HG03103 (cell line): Measurements from ENCODE around the gene DNMT1.
"Not testable (repeated sequence)": the region's sequence is repeated elsewhere in the genome, so short reads cannot be mapped to it uniquely, and the experiment has no call there.

Experiments used
- ATAC-seq: cut with Tn5 transposase; IDR thresholded peaks from one replicate; pipeline ENCODE4 v1.9.1; 2021; ENCODE audit warnings: low read depth; ENCODE audit not compliant: unreplicated experiment

Gene DNMT1

GRCh38 chr19:10194500-10195198, at the start of gene DNMT1:
Gene DNMT1, minus strand, starts transcription at chr19:10194953. Its CDS starts 54 bp downstream, at chr19:10194899.
- peak; percentile 80 for ATAC-seq

GRCh38 chr19:10243606-10244005, 48.9 kb upstream of the DNMT1 start:
- ATAC-seq, result no peak

GRCh38 chr19:10241826-10242449, 47.2 kb upstream of the DNMT1 start:
- ATAC-seq, result not testable (repeated sequence)

GRCh38 chr19:10238172-10238783, 43.5 kb upstream of the DNMT1 start:
- ATAC-seq, result no peak

GRCh38 chr19:10237702-10238101, 42.9 kb upstream of the DNMT1 start:
- ATAC-seq, result no peak

GRCh38 chr19:10235409-10235808, 40.7 kb upstream of the DNMT1 start:
- not testable (repeated sequence) for ATAC-seq

DNA sequence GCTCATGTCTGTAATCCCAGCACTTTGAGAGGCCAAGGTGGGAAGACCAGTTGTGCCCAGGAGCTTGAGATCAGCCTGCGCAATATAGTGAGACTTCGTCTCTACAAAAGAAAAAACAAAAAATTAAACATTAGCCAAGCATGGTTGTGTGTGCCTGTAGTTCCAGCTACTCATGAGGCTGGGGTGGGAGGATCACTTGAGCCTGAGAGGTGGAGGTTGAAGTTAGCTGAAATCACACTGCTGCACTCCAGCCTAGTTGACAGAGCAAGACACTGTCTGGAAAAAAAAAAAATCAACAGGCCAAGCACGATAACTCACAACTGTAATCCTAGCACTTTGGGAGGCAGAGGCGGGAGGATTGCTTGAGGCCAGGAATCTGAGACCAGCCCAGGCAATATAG, 40.2 kb upstream of the DNMT1 start:
- no peak for ATAC-seq

GRCh38 chr19:10233946-10234345, 39.2 kb upstream of the DNMT1 start:
- no peak for ATAC-seq

- no peak for ATAC-seq
These were observed 37.0 kb upstream of the DNMT1 start for GRCh38 chr19:10231612-10232228.

GRCh38 chr19:10230861-10231611, 36.3 kb upstream of the DNMT1 start, which contains the start of gene S1PR2:
Gene S1PR2, minus strand, starts transcription at chr19:10231331. Its CDS starts 6,426 bp downstream, at chr19:10224905.
- no peak for ATAC-seq

DNA sequence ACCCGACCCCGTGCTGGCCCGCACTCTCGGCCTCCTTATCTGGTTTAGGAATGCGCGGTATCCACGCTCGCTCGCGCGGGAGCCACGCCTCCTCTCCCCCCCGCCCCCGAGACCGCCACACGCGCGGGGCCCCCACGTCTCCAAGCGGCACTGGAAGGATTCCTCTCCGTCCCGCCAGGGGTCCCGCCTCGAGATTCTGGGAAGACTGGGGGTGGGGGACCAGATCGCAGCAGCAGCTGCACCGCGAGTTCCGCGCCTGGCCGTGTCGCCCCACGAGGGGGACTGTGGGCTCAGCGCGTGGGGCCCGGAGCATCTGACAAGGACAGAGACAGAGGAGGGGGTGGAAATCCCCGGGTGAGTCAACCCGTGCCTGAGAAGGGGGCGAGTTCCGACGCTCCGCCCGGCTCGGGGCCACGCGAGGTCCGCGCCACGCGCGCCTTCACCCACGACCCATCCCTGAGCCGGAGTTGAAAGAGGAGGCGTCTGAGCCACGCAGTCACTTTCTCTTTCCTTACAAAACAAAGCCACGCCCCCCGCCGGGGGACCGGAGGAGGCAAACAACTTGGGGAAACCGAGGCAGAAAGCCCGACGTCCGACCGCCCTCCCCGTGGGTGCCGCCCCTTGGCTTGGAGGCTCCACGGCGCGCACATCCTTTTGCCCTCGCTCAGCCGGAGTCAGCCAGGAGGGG, 35.6 kb upstream of the DNMT1 start:
- ATAC-seq, result no peak

DNA sequence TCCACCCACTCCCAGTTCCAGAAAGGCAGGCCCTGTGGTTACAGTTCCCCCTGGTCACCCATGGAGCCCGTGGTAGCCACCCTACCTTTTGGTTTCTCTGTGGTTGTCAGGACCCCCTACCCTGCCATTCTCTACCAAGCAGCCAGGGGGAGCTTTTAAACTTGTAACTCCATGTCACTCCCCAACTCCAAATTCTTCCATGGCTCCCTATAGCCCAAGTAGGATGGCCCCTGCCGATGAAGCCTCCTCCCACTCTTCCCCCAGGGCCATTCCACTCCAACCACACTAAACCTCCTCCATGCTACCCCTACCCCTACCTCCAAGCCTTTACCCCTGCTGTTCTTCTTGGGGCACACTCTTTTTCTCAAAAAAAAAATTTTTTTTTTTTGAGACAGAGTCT, 34.2 kb upstream of the DNMT1 start:
- ATAC-seq, result no peak

- no peak for ATAC-seq
These were observed 33.6 kb upstream of the DNMT1 start for GRCh38 chr19:10228393-10228792.

DNA sequence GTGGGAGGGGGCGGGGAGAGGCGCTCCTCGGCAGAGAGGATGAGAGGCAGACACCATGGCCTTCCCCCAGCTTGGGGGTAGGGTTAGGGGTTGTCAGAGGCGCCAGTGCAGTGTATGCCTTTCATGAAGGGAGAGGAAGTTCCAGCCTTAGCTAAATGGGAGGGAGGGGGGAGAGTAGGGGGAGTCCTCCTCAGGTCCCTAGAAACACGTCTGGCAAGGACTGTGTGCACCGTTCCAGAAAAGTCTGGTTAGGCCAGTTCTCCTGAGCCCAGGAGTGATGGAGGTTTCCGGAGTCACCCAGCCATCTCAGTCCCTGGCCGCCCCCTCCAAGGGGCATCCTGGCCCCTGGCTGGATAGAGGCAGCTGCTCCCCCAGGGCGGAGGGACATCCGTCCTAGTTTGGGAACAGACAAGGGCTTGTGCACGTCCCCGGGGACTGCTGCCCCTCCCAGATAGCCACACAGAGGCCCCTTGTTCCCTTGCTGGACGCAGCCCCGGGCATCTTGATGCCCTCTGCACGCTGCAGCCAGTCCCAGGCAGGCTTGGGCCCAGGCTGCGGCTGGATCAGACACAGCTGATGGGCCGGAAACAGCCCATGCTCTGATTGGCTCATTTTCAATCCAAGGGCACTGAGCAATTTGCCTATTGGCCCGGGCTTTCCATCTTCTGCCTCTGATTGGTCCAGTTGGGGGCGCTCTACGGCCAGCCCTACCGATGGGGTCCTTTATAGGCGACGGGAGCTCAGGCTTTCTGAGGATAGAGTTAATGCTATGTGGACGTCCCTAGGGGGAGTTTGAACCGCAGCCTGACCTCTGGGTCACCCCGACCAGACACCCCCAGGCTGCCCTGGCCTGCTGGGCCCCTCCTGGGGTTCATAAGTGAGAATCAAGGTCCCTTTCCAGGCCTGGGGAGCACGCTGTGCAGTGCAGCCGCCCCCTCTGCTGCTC, 32.5 kb upstream of the DNMT1 start:
- no peak for ATAC-seq

DNA sequence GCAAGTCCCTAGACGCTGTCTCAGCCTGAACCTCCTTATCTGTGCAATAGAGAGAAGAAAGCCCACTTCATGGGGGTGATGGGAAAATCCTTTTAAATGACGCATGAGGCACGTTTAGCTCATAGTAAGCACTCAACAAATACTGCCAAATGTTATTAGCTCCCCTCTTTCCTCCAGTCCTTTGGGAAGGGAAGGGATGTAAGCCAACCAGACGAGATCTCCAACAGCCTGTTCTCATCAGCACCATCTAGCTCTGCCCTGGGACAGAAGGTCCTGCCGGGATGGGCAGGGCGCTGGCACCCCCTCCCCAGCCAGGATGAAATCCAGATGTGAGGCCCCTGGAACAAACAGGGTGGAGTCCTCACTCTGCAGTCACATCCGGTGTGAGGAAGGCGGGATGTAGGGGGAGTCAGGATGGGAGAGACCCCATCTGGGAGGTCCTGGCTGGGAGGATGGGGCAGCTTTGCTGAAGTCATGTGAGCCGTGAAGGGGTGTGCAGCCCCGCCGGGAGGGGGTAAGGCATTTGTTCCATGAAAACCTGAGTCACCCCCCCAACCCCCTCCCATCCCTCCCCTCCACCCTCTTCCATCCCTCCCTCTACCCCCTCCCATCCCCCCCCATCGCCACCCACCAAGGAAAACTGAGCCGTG, 31.7 kb upstream of the DNMT1 start:
- ATAC-seq, result no peak

GRCh38 chr19:10226021-10226375, 31.2 kb upstream of the DNMT1 start:
- ATAC-seq, result no peak

DNA sequence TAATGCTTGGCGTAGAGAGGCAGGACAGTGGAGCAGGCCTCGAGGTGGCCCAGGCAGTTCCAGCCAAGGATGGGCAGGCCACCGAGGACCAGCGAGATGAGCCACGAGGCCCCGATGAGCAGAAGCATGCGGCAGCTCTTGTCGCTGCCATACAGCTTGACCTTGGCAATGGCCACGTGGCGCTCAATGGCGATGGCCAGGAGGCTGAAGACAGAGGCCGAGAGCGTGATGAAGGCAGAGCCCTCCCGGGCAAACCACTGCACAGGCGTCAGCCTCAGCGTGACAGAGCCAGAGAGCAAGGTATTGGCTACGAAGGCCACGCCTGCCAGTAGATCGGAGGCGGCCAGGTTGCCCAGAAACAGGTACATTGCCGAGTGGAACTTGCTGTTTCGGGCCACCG, 29.6 kb upstream of the DNMT1 start:
- ATAC-seq, result no peak

- ATAC-seq, result no peak
These were observed 28.9 kb upstream of the DNMT1 start for GRCh38 chr19:10223488-10224213.
